GDM1 (cell line): Measurements from ENCODE around the gene CEP55.
"Not testable (repeated sequence)": the region's sequence is repeated elsewhere in the genome, so short reads cannot be mapped to it uniquely, and the experiment has no call there.

Source experiments
- DNase-seq: peaks from one replicate; lab custom pipeline; 2025; lab: John Stamatoyannopoulos, UW

The CEP55 gene

DNA sequence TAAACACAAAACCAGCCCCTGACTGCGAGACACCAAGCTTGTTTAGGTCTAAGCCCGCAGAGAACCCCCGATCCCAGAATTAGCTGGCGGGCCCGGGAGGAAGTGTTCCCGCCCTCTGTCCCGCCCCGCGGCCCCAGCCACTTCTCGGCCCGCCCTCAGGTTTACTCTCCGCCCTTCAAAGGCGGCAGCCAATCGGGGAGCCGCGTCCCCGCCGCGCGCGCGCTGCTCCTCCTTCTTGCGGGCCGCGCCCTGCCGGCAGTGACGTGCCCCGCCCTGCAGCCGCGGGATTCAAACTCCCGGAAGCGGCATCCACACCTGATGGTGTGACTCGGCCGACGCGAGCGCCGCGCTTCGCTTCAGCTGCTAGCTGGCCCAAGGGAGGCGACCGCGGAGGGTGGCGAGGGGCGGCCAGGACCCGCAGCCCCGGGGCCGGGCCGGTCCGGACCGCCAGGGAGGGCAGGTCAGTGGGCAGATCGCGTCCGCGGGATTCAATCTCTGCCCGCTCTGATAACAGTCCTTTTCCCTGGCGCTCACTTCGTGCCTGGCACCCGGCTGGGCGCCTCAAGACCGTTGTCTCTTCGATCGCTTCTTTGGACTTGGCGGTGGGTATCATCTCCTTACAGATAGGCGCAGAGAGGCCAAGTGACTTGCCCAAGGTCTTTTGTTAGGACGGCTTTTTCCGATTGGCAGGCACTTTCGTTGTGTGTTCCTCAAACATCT is at the start of gene CEP55:
Gene CEP55 (plus strand): TSS at position 291 of the 720 bp plus-strand sequence. CDS start 3,440 bp downstream, outside the sequence.
- DNase-seq, result peak; percentile 92

DNA sequence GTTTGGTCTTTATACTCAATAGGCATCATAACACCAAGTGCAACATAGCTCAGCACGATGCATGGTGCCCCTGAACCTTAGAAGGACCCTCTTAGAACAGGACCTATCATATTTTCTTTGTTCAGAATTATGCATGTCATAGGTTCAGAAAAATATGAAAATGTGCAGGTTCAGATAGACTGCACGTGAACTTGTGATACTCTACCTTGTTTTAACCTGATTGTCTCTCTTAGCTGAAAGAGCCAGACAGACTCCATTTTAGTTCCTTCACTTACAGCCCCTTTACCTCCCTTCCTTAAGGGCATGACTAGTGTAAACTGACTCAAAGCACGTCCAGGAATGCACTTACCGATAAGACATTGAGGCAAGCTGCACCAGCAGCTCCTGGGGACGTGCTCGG is 49.4 kb upstream of the CEP55 start:
- no peak for DNase-seq

DNA sequence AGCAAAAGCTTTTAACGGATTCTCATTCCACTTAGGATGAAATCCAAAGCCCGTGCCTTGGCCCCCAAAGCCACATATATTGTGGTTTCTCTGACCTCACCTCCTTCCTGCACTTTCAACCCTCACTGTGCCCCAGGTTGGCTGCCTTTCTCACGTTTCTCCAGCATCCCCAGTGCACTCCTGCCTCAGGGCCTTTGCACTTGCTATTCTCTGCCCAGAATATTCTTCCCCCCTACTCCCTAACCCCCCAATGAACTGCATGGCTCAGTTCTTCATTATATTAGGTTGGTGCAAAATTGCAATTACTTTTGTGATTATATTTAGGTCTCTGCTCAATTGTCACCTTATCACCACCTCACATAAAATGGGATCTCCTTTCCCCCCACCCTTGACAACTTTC is 48.4 kb upstream of the CEP55 start:
- no peak for DNase-seq

DNA sequence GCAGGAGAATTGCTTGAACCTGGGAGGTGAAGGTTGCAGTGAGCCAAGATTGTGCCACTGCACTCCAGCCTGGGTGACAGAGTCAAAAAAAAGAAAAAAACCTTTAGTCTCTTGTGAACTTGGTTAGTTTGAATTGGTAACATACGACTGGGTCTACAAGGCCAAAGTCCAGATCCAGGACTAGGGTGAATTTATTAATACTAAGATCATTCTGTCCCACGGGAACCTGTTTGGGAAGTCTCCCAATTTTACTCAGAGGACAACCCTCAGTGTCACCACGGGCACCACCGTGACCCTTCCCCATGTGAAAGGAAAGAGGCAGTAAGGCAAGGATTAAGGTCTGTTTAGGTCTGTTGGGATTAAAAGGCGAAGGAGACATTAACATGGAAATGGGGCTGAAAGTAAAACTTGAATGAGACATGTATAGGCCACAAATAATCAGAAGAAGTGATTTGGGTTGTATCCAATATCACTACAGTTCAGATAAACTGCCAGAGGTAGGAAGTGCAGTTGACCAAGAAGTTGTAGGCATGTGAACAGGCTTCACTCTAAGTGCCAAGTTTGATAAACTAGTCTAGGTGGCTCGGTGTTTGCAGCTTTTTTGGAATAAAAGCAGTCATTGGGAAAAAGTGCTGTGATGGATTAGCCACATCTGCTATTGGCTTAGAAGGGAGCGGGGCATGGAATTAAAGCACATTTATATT is 45.0 kb upstream of the CEP55 start:
- DNase-seq, result no peak

DNA sequence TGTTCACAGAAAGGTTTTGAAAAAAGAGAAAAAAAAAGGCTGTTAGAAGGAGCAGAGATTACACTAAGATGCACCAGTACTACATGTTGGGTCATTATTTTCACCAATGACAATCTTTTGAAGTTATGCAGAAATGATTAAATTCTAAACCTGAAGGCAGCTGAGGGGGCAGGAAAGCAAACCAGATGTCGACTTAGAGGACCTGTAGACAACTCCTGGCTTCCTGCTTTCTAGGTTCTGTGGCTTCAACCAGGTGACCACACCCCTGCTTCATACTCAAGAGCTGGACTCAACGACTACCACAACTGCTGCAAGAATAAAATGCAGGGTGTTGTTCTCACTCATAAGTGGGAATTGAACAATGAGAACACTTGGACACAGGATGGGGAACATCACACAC is 44.3 kb upstream of the CEP55 start:
- no peak for DNase-seq

DNA sequence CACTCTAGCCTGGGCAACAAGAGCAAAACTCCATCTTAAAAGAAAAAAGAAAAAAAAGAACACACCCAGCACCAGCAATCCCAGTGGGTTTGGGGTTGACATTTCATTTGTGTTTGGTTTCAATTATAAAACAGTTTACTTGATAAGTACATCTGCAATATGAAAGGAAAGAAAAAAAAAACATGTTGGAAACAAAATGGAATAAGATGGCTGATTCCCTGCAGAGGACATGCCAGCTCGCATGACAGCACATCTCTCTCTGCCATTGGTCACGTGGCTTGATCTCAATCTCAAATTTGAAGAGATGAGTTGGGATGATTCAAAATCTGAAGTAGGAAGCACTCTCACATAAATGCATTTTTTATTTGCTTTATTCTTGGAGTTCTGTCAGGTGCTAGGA is 42.3 kb upstream of the CEP55 start:
- no peak for DNase-seq

DNA sequence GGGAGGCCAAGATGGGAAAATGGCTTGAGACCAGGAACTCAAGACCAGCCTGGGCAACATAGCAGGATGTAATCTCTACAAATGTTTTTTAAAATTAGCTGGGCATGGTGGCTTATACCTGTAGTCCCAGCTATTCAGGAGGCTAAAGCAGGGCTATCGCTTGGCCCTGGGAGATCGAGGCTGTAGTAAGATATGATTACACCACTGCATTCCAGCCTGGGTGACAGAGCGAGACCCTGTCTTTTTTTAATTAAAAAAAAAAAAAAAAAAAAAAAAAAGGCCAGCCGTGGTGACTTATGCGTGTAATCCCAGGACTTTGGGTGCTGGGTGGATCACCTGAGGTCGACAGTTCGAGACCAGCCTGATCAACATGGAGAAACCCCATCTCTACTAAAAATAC is 41.7 kb upstream of the CEP55 start:
- no peak for DNase-seq

DNA sequence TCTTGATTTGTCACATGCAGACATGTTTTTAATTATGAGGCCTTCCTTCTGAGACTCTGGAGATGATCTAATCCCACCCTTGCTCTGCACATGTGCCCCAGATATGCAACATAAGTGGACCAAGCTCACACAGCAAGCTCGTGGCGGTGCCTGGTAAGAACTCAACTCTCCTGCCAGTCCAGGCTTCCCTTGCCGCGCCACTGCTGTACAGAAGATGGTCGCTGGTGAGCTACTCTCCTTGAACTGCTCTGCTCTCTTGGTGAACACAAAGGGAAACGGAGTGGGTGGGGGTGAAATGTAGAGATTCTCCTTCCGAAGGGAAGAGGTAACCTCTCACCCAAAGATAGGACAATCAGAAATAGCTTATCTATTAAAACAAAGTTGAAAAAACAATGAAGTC is 39.9 kb upstream of the CEP55 start:
- DNase-seq, result no peak

DNA sequence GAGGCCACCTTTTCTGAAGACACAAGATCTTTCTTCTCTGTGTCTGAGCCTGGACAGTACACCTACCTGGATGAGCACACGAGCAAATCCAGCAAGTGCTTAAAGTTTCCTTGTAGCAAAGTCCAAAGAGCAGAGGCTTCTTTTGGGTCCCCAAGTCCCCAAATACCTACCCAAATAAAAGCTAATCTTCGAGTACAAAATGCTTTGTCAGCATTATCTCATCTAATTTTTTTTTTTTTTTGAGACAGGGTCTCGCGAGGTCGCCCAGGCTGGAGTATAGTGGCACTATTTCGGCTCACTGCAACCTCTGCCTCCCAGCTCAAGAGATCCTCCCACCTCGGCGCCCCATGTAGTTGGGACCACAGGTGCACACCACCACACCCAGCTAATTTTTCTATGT is 38.9 kb upstream of the CEP55 start:
- no peak for DNase-seq

DNA sequence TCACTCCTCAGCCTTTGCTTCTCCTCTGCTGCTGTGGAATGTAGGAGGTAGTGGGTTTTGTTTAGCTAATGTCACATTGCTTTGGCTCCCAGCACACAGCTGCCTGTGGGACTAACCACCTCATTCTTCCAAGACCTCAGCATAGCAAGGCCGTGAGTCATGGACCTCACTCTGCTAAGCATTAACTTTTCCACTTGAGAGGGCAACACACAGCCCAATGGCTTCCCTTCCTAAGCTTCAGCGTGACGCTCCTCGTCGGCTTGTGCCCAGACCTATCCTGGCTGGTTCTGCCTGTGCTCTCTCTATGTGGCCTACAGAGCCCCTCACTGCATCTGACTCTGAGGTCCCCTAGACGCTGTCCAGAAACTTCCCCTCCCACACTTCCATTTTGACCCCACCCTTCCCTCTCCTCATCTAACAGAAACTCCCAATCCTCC is 37.6 kb upstream of the CEP55 start:
- no peak for DNase-seq

DNA sequence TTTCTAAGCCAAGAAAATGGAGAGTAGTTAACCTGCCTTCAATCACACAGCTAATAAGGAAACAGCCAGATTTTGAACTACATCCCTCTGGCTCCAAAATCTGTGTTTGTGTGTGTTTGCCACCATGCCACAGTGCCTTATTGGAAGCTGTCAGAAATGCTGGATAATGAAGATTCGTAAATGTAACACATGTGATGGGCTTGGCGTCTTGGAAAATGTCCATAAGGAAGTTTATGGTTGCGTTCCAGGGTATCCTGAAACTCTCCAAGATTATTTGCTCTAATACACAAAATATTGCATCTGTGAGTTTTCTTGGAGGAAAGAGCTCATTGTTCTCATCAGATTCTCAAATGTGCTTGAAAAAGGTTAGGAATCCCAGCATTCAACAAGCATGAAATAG is 36.9 kb upstream of the CEP55 start:
- no peak for DNase-seq

DNA sequence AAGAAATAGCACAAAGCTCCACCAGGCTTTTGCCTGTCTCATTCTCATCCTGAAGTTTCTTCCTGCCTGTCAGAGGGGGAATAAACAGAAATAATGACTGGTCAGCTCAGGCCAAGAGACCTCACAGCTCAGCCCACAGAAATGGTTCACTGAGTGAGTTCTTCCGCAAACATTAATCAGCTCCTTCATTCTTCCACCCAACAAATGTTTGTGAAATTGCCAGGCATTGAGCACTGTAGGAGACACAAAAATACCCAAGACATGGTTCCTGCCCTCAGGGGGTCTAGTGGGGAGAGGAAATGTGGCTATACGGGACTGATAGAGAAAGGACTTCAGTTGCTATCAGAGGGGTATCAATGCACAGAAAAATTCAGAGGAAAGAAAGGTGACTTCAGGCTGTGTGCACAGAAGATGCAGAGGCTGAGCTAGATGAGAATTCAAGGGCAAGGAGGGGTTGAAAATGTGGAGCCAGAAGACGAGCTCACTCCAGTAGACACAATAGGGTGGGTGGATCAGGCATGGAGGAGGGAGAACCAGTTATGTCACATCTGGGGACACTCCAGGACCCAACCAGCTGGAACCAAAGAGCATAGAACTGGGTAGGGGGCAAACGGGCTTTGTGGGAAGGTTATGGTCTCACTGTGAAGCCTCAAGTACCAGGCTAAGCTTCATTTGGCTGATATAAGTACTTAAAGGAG is 35.2 kb upstream of the CEP55 start:
- DNase-seq, result no peak

DNA sequence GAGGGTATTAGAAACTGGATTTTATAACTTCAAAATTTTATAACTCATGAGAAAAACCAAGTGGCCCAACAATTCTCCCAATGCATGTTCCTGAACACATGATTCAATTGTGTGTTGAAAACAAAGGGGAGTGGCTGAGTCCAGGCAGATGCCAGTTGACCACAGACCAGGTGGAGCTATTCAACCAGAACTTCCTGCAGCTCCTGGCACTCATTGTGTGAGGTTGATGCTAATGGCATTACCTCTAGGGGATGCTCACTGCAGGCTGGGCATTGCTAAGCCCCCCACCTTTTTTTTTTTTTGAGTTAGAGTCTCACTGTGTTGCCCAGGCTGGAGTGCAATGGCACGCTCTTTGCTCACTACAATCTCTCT is 34.6 kb upstream of the CEP55 start:
- DNase-seq, result no peak

DNA sequence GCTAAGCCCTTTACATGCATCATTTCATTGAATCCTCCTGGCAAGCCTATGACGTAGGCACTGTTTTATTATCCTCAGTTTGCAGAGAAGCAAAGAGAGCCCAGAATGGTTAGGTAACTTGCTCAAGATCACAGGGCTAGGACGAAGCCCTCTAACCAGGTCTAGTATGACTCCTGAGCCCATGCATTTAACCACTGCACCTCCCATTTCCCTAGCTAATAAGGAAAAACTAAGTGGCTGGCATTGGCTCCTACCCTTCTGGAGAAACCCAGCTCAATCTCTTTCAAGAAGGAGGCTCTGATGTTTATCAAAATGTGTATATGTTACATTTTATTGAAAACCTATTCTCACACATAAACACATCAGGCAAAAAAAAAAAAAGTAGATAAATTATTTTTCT is 34.0 kb upstream of the CEP55 start:
- DNase-seq, result no peak

DNA sequence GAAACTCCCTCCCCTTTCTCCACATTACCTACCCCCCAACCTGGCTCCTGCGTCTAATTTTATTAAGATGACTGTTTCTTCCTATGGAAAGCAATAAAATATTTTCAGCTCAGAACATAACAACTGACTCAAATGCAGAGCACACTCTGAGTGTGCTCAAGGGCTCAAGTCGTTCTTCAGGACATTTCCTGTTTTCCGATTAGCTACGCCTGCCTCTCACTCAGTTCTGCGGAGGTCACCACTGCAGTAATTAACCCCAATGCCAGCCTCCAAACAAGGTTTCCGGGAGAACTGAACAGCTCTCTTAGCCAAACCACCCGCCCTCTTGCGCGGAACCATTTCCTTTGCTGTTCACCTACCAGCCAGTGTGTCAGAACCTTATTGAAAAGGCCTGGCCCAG is 33.5 kb upstream of the CEP55 start:
- DNase-seq, result no peak

DNA sequence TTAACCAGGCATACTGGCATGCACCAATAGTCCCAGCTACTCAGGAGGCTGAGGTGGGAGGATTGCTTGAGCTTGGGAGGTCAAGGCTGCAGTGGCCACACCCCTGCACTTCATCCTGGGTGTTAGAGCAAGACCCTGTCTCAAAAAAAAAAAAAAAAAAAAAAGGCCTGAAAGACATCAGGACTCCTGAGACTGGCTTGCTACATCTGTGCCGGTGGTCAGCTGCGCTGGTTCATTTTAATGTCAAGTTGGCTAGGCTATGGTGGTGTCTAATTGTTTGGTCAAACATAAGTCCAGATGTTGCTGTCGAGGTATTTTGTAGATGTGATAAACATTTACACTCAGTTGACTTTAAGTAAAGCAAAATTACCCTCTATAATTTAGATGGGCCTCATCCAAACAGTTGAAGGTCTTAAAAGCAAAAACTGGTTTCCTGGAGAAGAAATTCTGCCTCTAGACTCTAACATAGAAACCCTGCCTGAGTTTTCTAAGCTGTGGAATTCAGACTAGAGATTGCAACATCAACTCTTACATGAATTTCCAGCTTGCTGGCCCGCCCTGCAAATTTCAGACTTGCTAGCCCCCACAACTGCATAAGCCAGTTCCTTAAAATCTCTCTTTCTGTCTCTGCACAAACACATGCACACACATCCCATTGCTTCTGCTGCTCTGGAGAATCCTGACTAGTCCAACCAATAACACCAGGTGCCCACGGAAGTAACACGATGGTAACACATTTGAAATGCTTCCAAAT is 32.5 kb upstream of the CEP55 start:
- DNase-seq, result no peak

DNA sequence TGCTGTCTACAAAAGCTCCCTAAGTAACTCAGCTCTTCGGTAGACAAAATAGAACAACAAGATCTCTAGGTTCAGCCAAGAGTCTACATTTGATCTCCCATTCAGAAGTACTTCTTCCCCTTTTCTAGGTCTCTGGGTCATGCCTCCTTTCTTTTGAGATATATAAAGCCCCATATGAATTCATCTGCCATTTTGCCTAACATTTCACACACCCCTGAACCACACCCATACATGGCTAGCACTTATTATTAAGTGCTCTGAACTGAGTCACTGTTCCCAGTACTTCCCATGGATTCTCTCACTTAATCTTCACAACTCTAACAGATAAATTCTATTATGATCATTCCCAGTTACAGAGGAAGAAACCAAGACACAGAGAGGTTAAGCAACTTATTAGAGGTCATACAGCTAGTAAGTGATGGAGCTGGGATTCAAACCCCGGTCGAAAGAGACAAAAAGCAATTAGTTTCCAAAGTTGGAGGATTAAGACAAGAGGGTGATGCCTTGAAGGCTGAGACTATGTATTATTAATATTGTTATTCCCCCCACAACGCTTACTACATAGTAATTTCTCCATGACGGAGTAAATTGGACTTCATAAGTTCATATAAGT is 31.5 kb upstream of the CEP55 start:
- no peak for DNase-seq

DNA sequence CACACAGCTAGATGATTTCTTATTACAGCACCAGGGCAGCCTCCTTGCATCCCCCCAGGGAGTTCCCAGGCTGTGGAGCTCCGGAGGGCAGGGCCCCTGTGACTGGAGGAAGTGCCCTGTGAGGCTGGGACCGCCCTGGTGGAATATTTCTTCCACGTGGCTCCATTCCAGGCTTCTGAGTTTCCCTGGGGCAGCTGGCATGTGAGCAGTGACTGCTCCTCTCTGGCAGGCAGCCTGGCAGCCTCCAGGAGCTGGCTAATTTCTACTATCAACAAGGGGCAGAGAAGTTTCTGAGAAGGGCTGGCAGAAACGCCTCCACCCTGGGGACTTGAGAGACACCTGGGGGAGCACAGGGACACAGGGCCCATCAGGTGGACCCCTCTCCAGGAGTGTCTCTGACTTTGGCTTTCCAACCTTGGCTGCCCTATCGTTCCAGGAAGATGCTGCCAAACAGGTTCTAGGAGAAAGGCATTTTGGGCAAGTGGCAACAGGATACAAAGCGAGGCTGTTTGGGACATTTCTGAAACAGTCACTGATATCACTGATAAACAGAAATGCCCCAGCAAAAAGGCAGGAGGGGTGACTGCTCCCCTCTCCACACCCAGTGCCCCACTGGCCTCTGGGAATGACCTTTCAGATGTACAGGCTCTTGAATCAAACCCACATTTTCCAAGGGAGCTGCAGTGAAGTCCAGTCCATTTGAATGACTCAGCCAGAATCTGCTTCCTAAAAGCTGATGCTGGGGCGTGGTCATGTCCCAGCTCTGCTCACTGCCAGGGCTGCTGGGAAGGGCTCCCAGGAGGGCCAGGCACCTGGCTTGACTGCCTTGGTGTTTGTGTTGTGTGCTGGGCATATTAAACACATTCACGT is 30.4 kb upstream of the CEP55 start:
- no peak for DNase-seq

DNA sequence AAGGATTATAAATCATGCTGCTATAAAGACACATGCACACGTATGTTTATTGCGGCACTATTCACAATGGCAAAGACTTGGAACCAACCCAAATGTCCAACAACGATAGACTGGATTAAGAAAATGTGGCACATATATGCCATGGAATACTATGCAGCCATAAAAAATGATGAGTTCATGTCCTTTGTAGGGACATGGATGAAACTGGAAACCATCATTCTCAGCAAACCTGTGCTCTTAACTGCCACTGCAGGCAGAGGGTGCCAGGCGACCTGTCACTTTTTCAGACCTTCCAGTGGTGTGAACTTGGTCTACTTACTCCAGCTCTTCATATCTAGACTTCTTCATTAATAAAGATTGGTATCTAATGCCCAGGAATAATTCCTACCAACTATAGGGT is 28.8 kb upstream of the CEP55 start:
- DNase-seq, result not testable (repeated sequence)

DNA sequence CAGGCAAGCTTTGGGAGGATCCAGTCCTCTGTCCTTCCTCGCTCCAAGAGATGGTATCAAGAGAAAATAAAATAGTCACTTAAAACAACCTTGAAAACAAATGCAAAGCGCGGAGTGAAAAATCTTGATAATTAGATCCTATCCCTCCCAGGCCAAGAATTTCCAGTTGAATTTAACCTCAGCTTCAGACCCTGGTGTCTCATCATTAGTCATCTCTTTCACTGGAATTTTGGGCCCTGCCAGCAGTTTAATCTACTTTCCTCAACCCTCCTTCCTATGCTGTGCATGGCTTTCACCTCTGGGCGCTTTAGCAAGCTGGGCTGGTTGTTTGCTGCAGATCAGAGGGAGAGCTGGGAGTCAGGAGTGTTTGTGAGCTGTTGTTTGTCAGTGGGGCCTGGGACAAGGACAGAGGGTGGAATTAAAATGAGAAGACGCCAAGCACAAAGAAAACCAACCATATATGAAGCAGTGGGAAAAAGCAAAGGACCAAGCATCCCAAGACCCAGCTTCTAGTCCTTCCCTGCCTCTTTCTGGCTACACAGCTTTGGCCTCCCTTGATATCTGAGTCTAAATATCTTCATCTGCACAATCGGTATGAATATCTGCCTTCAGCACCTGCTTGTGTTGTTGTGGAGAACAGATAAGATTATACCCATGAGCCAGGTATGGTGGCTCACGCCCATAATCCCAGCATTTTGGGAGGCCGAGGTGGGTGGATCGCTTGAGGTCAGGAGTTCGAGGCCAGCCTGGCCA is 27.8 kb upstream of the CEP55 start:
- no peak for DNase-seq
